Fibroblast of the aortic adventitia (primary cell): ENCODE data around the gene PLA2G4A. TPM values are rescaled to one million over a fixed set of nuclear protein-coding genes. Genes with fewer than 3 reads are reported as not detected.

ENCODE experiments used
- DNase-seq: peaks from one replicate; pipeline ENCODE4 v3.0.0-alpha.2; 2010; ENCODE audit warnings: low read depth
- H3K4me3 ChIP-seq: 2 replicates; pipeline ENCODE4 v1.5.1; 2011; ENCODE audit warnings: low read depth, mild to moderate bottlenecking, control low read depth, low read length, moderate library complexity
- CTCF ChIP-seq: IDR thresholded peaks from 2 replicates; pipeline ENCODE4 v1.5.1; 2011; ENCODE audit warnings: mild to moderate bottlenecking, low read length, control low read depth, inconsistent platforms; ENCODE audit not compliant: insufficient read depth
- total RNA-seq: library from RNA; depleted of rRNA; stranded (reverse); fragments of >200 nt; gene quantifications from 2 replicates; pipeline ENCODE4 v1.2.3, GENCODE V29; 2012; ENCODE audit warnings: low replicate concordance

The PLA2G4A gene
- total RNA-seq, 1 donor: 74.7 TPM

- H3K4me3 ChIP-seq: no peak overlapping the region
- TF ChIP-seq CTCF: no peak
- peak; percentile 41 for DNase-seq
These were observed 38.6 kb upstream of the PLA2G4A start for GRCh38 chr1:186790101-186790500.

GRCh38 chr1:186792870-186793581 lies 35.7 kb upstream of the PLA2G4A start:
- no peak for DNase-seq
- TF ChIP-seq CTCF: no peak
- no peak overlapping the region for H3K4me3 ChIP-seq

- H3K4me3 ChIP-seq: no peak overlapping the region
- no peak for DNase-seq
- TF ChIP-seq CTCF: no peak
These were observed 35.2 kb upstream of the PLA2G4A start for GRCh38 chr1:186793582-186793927.

- DNase-seq: no peak
- no peak overlapping the region for H3K4me3 ChIP-seq
- TF ChIP-seq CTCF: no peak
These were observed 29.6 kb upstream of the PLA2G4A start for GRCh38 chr1:186798960-186799688.

- H3K4me3 ChIP-seq: no peak overlapping the region
- DNase-seq: no peak
- TF ChIP-seq CTCF: no peak
These were observed 29.1 kb upstream of the PLA2G4A start for GRCh38 chr1:186799689-186800054.

- TF ChIP-seq CTCF: no peak
- no peak for DNase-seq
- no peak overlapping the region for H3K4me3 ChIP-seq
These were observed 26.4 kb upstream of the PLA2G4A start for GRCh38 chr1:186802388-186802787.

GRCh38 chr1:186804679-186805078 lies 24.1 kb upstream of the PLA2G4A start:
- no peak for TF ChIP-seq CTCF

More at GRCh38 chr1:186804679-186805078, 24.1 kb upstream of the PLA2G4A start:
- no peak for DNase-seq
- no peak overlapping the region for H3K4me3 ChIP-seq
